OCI-LY3 (cell line): ENCODE measurements around the gene CHRNB1.

Experiments
- EZH2phosphoT487 ChIP-seq: fragments of 200-600 bp; shearing (Covaris generic); IDR thresholded peaks from 2 replicates; pipeline ENCODE4 v1.6.1; 2018; ENCODE audit warnings: antibody characterized with exemption, mixed run types, low read depth
- TF ChIP-seq, protein P1 (sequence below): fragments of 200-600, 300-600 bp; sonication (generic); IDR thresholded peaks from 2 replicates; pipeline ENCODE4 v1.5.1; 2014; ENCODE audit warnings: antibody characterized with exemption, low read length, low read depth

DNA sequence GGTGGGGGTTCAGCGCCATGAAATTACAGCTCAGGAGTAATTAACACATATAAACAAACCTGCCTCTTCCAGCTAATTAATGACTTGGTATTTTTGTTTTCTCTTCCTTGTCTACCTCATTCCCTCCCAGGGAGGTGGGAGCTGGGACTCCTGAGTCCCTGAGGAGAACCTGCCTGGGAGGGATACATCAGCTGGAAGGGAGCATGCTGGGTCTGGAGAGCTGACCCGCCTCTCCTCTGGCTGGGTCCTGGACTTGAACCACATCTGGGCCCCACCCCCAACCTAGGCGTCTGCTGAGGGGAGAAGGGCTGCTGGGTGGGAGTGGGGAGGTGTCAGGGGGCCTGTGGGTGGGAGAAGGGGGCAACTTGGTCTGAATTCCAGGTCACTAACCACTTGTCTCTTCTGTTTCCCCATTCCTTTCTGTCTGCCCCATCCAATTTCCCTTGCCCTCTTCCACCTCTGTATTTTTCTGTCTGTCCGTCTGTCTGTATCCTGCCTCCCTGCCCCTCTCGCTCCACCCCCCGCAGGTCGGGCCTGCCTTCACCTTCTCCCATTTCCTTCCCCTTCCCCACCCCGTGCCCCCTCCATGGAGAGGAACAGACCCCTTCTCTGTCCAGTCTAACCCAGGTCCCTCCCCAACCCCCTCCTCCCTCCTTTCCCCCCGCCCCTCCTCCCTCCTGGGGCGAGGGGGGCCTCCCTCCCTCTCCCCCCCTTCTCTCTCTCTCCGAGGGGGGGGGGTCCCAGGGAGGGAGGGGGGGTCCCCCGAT is 37.2 kb upstream of the CHRNB1 start, which contains the start of gene NLGN2:
- TF ChIP-seq, protein P1, sequence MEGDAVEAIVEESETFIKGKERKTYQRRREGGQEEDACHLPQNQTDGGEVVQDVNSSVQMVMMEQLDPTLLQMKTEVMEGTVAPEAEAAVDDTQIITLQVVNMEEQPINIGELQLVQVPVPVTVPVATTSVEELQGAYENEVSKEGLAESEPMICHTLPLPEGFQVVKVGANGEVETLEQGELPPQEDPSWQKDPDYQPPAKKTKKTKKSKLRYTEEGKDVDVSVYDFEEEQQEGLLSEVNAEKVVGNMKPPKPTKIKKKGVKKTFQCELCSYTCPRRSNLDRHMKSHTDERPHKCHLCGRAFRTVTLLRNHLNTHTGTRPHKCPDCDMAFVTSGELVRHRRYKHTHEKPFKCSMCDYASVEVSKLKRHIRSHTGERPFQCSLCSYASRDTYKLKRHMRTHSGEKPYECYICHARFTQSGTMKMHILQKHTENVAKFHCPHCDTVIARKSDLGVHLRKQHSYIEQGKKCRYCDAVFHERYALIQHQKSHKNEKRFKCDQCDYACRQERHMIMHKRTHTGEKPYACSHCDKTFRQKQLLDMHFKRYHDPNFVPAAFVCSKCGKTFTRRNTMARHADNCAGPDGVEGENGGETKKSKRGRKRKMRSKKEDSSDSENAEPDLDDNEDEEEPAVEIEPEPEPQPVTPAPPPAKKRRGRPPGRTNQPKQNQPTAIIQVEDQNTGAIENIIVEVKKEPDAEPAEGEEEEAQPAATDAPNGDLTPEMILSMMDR: no peak
- no peak for TF ChIP-seq EZH2phosphoT487
